Neural crest cell (in vitro differentiated cells): ENCODE data around the gene SMYD4. TPM values are rescaled to one million over a fixed set of nuclear protein-coding genes. Genes with fewer than 3 reads are reported as not detected.

ENCODE experiments used
- DNase-seq: peaks from one replicate; pipeline ENCODE4 v3.0.0; 2021; ENCODE audit warnings: low read depth, mixed read lengths, low spot score
- H3K27ac Mint-ChIP-seq: one replicate; pipeline ENCODE4 v1.8.0; 2021; ENCODE audit warnings: mild to moderate bottlenecking, mixed read lengths; ENCODE audit not compliant: unreplicated experiment
- H3K27me3 Mint-ChIP-seq: 2 replicates; pipeline ENCODE4 v1.8.0; 2021; ENCODE audit warnings: low read depth, mild to moderate bottlenecking, mixed read lengths
- H3K36me3 Mint-ChIP-seq: 2 replicates; pipeline ENCODE4 v1.8.0; 2021; ENCODE audit warnings: low read depth, mild to moderate bottlenecking, mixed read lengths
- H3K4me1 Mint-ChIP-seq: 2 replicates; pipeline ENCODE4 v1.8.0; 2021; ENCODE audit warnings: mixed read lengths
- H3K4me3 Mint-ChIP-seq: one replicate; pipeline ENCODE4 v1.8.0; 2021; ENCODE audit warnings: mild to moderate bottlenecking, mixed read lengths
- H3K9me3 Mint-ChIP-seq: 2 replicates; pipeline ENCODE4 v1.8.0; 2021; ENCODE audit warnings: mixed read lengths
- total RNA-seq: library from RNA; stranded (reverse); gene quantifications from 2 replicates; pipeline ENCODE4 v1.2.1, GENCODE V29; 2021
- TF ChIP-seq, protein P1 (sequence below): fragments of 200-600 bp; sonication (generic); conservative IDR thresholded peaks from 2 replicates; pipeline ENCODE4 v1.5.0; 2021; ENCODE audit warnings: antibody characterized with exemption, mild to moderate bottlenecking

Gene SMYD4
- total RNA-seq, 1 donor from 2014 or later: 32.2 TPM

DNA sequence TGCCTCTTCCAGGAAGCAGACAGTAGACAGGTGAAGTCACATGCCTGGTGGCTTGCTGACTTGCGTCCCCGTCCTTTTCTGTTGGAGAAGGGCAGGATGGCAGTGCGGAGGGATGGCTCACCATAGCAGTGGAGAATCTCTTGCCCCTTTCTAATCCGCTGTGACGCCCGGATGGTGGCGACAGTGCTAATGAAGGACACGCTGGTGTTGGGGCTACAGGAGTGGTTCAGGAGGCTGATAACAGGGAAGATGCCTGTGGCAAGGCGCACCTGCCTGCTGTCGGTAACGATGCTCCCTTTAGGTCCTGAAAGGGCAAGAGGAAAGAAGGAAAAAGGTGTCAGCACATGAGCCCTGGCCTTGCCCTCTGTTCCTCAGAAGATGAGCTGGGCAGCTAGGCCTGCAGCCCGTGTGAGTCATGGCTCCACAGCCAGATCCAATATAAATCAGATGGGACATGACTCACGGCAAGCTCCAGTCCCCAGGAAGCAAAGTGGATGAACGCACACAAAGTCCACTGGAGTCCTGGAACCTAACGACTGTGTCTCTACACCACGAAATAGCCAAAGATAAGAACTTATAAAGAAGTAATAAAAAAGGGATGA lies 42.3 kb downstream of the SMYD4 start:
- TF ChIP-seq, protein P1, sequence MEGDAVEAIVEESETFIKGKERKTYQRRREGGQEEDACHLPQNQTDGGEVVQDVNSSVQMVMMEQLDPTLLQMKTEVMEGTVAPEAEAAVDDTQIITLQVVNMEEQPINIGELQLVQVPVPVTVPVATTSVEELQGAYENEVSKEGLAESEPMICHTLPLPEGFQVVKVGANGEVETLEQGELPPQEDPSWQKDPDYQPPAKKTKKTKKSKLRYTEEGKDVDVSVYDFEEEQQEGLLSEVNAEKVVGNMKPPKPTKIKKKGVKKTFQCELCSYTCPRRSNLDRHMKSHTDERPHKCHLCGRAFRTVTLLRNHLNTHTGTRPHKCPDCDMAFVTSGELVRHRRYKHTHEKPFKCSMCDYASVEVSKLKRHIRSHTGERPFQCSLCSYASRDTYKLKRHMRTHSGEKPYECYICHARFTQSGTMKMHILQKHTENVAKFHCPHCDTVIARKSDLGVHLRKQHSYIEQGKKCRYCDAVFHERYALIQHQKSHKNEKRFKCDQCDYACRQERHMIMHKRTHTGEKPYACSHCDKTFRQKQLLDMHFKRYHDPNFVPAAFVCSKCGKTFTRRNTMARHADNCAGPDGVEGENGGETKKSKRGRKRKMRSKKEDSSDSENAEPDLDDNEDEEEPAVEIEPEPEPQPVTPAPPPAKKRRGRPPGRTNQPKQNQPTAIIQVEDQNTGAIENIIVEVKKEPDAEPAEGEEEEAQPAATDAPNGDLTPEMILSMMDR: no peak
- H3K9me3 Mint-ChIP-seq: no peaks in the 10 kb centered on the region
- H3K4me3 Mint-ChIP-seq: no peak overlapping the region
- no peaks in the 10 kb centered on the region for H3K27me3 Mint-ChIP-seq
- H3K36me3 Mint-ChIP-seq: peaks cover 6% of the 10 kb centered on the region
- no peak for DNase-seq
- H3K27ac Mint-ChIP-seq: no peak overlapping the region
- H3K4me1 Mint-ChIP-seq: peaks cover 3% of the 10 kb centered on the region

DNA sequence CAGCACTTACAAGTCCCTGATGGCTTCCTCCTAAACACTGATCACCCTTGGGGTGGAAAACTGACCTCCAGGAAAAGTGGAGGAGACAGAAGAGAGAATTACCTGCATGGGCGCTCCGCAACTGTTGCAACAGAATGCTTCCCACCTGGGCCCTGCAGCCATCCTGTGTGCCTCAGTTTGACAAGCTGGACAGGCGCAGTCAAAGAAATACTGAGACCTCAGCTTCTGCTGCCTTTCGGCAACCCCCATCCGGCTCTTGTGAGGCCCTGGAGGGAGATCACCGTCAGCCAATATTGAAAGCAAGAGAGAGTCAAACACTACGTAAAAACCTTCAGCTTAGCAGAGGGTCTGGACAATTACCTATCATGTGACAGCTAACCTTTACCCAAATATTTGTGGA lies 43.0 kb downstream of the SMYD4 start:
- H3K4me1 Mint-ChIP-seq: peaks cover 3% of the 10 kb centered on the region
- TF ChIP-seq, protein P1: no peak
- no peaks in the 10 kb centered on the region for H3K9me3 Mint-ChIP-seq
- DNase-seq: no peak
- H3K27ac Mint-ChIP-seq: no peak overlapping the region
- peaks cover 6% of the 10 kb centered on the region for H3K36me3 Mint-ChIP-seq
- no peaks in the 10 kb centered on the region for H3K27me3 Mint-ChIP-seq
- no peak overlapping the region for H3K4me3 Mint-ChIP-seq

DNA sequence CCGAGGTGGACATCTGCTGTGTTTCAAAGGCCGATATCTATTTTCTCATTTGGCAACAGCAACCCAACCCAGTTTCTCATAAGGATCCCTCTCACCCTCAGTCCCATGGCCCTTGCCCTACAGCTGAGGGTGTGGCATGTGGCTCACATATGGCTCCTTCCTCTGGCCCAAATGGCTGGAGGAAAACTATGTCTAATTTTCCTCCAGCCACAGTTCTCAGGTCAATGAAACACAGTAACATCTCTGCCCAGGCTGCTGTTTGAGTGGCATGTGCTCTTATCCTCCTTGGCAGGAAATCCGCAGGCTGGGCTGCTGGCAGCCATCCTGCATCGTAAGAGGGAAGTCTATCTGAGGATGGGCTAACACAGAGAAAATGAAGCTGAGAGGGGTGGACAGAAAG lies 43.8 kb downstream of the SMYD4 start:
- Mint-ChIP-seq H3K27me3 (no peaks in the 10 kb centered on the region), H3K36me3 (peaks cover 4% of the 10 kb centered on the region), H3K9me3 (no peaks in the 10 kb centered on the region), H3K4me1 (peaks cover 3% of the 10 kb centered on the region), H3K27ac (no peak overlapping the region), H3K4me3 (no peak overlapping the region)
- no peak for DNase-seq
- TF ChIP-seq, protein P1: no peak

DNA sequence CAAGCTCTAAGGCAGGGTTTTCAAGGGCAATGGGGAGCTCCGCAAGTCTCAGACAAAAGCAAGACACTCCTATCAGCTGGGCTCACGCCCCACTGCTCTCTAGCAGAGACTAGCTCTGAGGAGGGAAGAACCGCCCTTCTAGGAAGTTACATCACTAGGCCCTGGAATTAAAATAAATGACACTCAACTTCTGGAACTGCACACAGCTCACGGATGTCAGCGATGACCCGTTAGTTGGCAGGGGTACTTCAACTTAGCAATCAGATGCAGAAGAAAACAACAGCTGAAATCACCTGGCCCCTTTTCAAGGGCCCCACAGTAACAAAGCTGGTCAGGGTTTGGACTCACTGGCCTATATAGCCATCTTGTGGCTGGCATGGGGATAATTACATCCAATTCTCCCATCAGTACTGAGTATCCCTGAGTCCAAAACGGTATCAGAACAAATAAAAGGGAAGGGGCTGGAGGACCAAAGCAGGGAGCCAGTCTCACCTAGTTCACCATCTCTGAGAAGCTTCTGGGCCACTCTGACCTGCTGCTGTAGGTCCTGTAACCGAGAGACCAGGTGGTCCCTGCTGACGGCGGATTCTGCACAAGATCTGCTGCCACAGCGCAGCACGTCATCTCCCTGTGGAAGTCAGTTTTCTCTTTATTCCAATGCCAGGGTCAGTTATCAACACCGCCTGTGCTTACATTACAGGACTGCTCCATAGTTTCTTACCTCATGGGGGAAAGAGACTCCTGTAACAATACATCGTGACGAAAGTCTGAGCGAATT lies 45.7 kb downstream of the SMYD4 start:
- no peak for DNase-seq
- TF ChIP-seq, protein P1: peak; percentile 69
- H3K4me3 Mint-ChIP-seq: no peak overlapping the region
- peaks cover 4% of the 10 kb centered on the region for H3K36me3 Mint-ChIP-seq
- H3K9me3 Mint-ChIP-seq: no peaks in the 10 kb centered on the region
- no peak overlapping the region for H3K27ac Mint-ChIP-seq
- H3K27me3 Mint-ChIP-seq: no peaks in the 10 kb centered on the region
- H3K4me1 Mint-ChIP-seq: peaks cover 3% of the 10 kb centered on the region

DNA sequence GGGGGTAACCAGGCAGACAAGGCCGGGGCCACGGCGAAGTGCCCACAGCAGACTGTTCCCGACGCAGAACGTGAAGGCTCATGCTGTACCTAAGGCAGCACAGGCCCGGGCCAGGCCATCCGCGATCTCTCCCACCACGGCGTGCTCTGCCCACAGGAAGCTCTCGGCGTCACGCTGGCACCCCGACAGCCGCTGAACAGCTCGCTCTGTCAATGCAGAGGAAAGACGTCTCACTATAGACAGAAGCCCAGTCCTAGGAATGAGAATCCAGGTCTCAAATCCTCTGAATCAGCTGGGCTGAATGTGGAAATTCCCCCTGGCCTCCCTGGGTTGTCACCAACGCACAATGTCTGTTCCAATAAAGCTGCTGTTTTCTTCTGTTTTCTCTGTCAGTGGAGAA lies 46.4 kb downstream of the SMYD4 start:
- TF ChIP-seq, protein P1: no peak
- H3K4me3 Mint-ChIP-seq: no peak overlapping the region
- H3K4me1 Mint-ChIP-seq: peaks cover 3% of the 10 kb centered on the region
- no peak for DNase-seq
- H3K27ac Mint-ChIP-seq: no peak overlapping the region
- no peaks in the 10 kb centered on the region for H3K27me3 Mint-ChIP-seq
- H3K36me3 Mint-ChIP-seq: peaks cover 4% of the 10 kb centered on the region
- no peaks in the 10 kb centered on the region for H3K9me3 Mint-ChIP-seq
